K562 (cell line): ENCODE measurements around the gene ZNF648.

Source experiments
- CBX8 ChIP-seq: fragments of 200-600 bp; sonication (generic); IDR thresholded peaks from 2 replicates; pipeline ENCODE4 v1.6.1; 2012; ENCODE audit warnings: borderline replicate concordance, mixed run types, low read depth, mild to moderate bottlenecking, moderate library complexity, mixed read lengths, low read length, control low read depth, inconsistent platforms; ENCODE audit not compliant: poor library complexity, severe bottlenecking; ENCODE audit errors: extremely low read depth
- E2F1 ChIP-seq: sonication (generic); formaldehyde crosslinking; IDR thresholded peaks from 2 replicates; pipeline ENCODE4 v1.8.1; 2023; ENCODE audit warnings: mild to moderate bottlenecking, missing genetic modification reagents, moderate library complexity
- GTF2E2 ChIP-seq: fragments of 200-800 bp; sonication (Bioruptor generic); IDR thresholded peaks from 2 replicates; pipeline ENCODE4 v1.6.1; 2016; ENCODE audit warnings: missing genetic modification characterization, missing compliant biosample characterization
- MXD1 ChIP-seq: fragments of 250-450 bp; sonication (Bioruptor Pico); IDR thresholded peaks from 2 replicates; pipeline ENCODE4 v1.8.0; 2021; ENCODE audit warnings: borderline replicate concordance, mild to moderate bottlenecking, moderate library complexity; ENCODE audit not compliant: poor library complexity, severe bottlenecking
- NFIC ChIP-seq: fragments of 450-650 bp; IDR thresholded peaks from 2 replicates; pipeline ENCODE4 v1.6.1; 2017; ENCODE audit warnings: mild to moderate bottlenecking, inconsistent platforms
- POLR2A ChIP-seq: fragments of 450-650 bp; conservative IDR thresholded peaks from 2 replicates; pipeline ENCODE4 v1.6.1; 2016
- PURB ChIP-seq: sonication (generic); formaldehyde crosslinking; IDR thresholded peaks from 2 replicates; pipeline ENCODE4 v1.9.0; 2021; ENCODE audit warnings: low read depth, mild to moderate bottlenecking, missing genetic modification reagents
- RCOR1 ChIP-seq, 2 experiments: IDR thresholded peaks; 2 replicates each; pipeline ENCODE4 v1.6.1; 2012; ENCODE audit warnings: low read depth in 2 of 2, low read length in 2 of 2, borderline replicate concordance in 1 of 2, improper control_type of control experiment in 1 of 2
- SMAD1 ChIP-seq: fragments of 150-350 bp; IDR thresholded peaks from 2 replicates; pipeline ENCODE4 v1.6.1; 2014; ENCODE audit warnings: low read length, low read depth; ENCODE audit not compliant: partially characterized antibody
- TEAD2 ChIP-seq: fragments of 450-650 bp; IDR thresholded peaks from 2 replicates; pipeline ENCODE4 v1.6.1; 2016; ENCODE audit warnings: missing genetic modification characterization, control low read depth, missing compliant biosample characterization
- ZNF740 ChIP-seq, 3 experiments: fragments of 200-800 bp in 1 of 3; sonication (Bioruptor generic) in 1 of 3; sonication (generic) in 1 of 3; formaldehyde crosslinking in 1 of 3; IDR thresholded peaks; 2 replicates each; pipeline versions ENCODE4 v1.6.1 to v1.8.0; 2016 to 2022; ENCODE audit warnings: mild to moderate bottlenecking in 2 of 3, missing compliant biosample characterization in 2 of 3, missing genetic modification characterization in 2 of 3, missing genetic modification reagents in 1 of 3

GRCh38 chr1:182050481-182051448 is 10.7 kb downstream of the ZNF648 start:
- no peak for TF ChIP-seq NFIC
- TF ChIP-seq MXD1 (CRISPR knock-in tag), result no peak
- TF ChIP-seq ZNF740 (CRISPR knock-in tag; IDR thresholded peaks at IDR 0.05), result no peak
- no peak for TF ChIP-seq ZNF740 (tag; IDR thresholded peaks at IDR 0.05)
- TF ChIP-seq TEAD2 (tag), result no peak
- TF ChIP-seq PURB (CRISPR knock-in tag), result no peak
- no peak for TF ChIP-seq SMAD1
- TF ChIP-seq GTF2E2, result no peak
- TF ChIP-seq E2F1, result no peak
- TF ChIP-seq POLR2A, result no peak
- TF ChIP-seq RCOR1 (IDR thresholded peaks at IDR 0.05; ENCODE audit: borderline replicate concordance in 1 of 2, low read depth in 2 of 2, low read length in 2 of 2), result no peak
- TF ChIP-seq CBX8, result no peak
